Transverse colon (tissue), 4 donors: Measurements from ENCODE around the gene PTH1R. TPM values are rescaled to one million over a fixed set of nuclear protein-coding genes. Genes with fewer than 3 reads are reported as not detected.

Source experiments
- DNase-seq: peaks from one replicate; pipeline ENCODE4 v3.0.0-alpha.2; 2019
- H3K27ac ChIP-seq, 4 donors: fragments of 200-600 bp; sonication (generic); 2 replicates each; pipeline ENCODE4 v1.5.1; 2016 to 2018; ENCODE audit warnings: inconsistent platforms in 4 of 4
- H3K27me3 ChIP-seq: fragments of 200-600 bp; sonication (generic); 2 replicates; pipeline ENCODE4 v1.5.1; 2017; ENCODE audit warnings: inconsistent platforms
- H3K36me3 ChIP-seq, 4 donors: fragments of 200-600 bp; sonication (generic); 2 replicates each; pipeline ENCODE4 v1.5.1; 2017 to 2019; ENCODE audit warnings: inconsistent platforms in 4 of 4
- H3K4me1 ChIP-seq, 4 donors: fragments of 200-600 bp; sonication (generic); 2 replicates each; pipeline ENCODE4 v1.5.1; 2017 to 2020; ENCODE audit warnings: inconsistent platforms in 4 of 4
- H3K4me3 ChIP-seq, 4 donors: fragments of 200-600 bp; sonication (generic); 1 replicate in 1 of 4; 2 replicates in 3 of 4; pipeline versions ENCODE4 v1.5.1 to v1.6.1; 2017 to 2019; ENCODE audit warnings: inconsistent platforms in 4 of 4
- H3K9me3 ChIP-seq, 2 donors: fragments of 200-600 bp; sonication (generic); 2 replicates each; pipeline ENCODE4 v1.5.1; 2017 to 2019; ENCODE audit warnings: inconsistent platforms in 2 of 2
- EP300 ChIP-seq: sonication (generic); formaldehyde crosslinking; IDR thresholded peaks from one replicate; pipeline ENCODE4 v1.6.1; 2017; ENCODE audit warnings: antibody characterized with exemption, low read depth
- POLR2A ChIP-seq: fragments of 450-650 bp; IDR thresholded peaks from one replicate; pipeline ENCODE4 v1.6.1; 2016; ENCODE audit warnings: antibody characterized with exemption, mild to moderate bottlenecking, moderate library complexity
- POLR2AphosphoS5 ChIP-seq, 3 donors: sonication (generic); formaldehyde crosslinking; IDR thresholded peaks; one replicate each; pipeline ENCODE4 v1.6.1; 2016; ENCODE audit warnings: antibody characterized with exemption in 3 of 3
- WGBS, 2 donors: methylation state at CpG; one replicate each; pipeline ENCODE4 v1.1.5; 2018; ENCODE audit warnings: low coverage in 1 of 2; 5-methylcytosine and 5-hydroxymethylcytosine counted together
- in situ Hi-C, 4 donors: fragments of 200-750 bp; cut with MboI; loops; one replicate each; pipeline versions ENCODE4 v1.15.0 to v1.15.1; 2017; ENCODE audit warnings: low sequenced_read_pairs in 3 of 4, low pct_ligation_motif_present in 1 of 4, low pct_unique_long_range_greater_than_20kb in 1 of 4
- intact Hi-C: fragments of 100-400 bp; cut with DNase I; formaldehyde crosslinking; loops from one replicate; pipeline ENCODE4 v1.15.1; 2023; ENCODE audit warnings: low total_unique reads
- small RNA-seq, 4 donors: library from RNA; depleted of rRNA; stranded (forward); fragments of <200 nt; gene quantifications; one replicate each; pipeline ENCODE3, GENCODE V24; 2016
- total RNA-seq, 4 donors: library from RNA; depleted of rRNA; stranded (reverse); fragments of >200 nt; gene quantifications; one replicate each; pipeline ENCODE4 v1.1.0, GENCODE V29; 2016
- TF ChIP-seq, protein P1 (sequence below), 5 experiments: fragments of 200-600 bp in 3 of 5; fragments of 450-650 bp in 2 of 5; sonication (generic) in 3 of 5; IDR thresholded peaks; 1 replicate in 2 of 5; 2 replicates in 3 of 5; pipeline ENCODE4 v1.5.1; 2016 to 2017; ENCODE audit warnings: antibody characterized with exemption in 5 of 5, inconsistent platforms in 3 of 5, mild to moderate bottlenecking in 2 of 5, moderate library complexity in 1 of 5

Gene PTH1R
- total RNA-seq, 4 donors from 2014 or later: 0.60 to 2.5 (median 1.4) TPM; not detected in 1

DNA sequence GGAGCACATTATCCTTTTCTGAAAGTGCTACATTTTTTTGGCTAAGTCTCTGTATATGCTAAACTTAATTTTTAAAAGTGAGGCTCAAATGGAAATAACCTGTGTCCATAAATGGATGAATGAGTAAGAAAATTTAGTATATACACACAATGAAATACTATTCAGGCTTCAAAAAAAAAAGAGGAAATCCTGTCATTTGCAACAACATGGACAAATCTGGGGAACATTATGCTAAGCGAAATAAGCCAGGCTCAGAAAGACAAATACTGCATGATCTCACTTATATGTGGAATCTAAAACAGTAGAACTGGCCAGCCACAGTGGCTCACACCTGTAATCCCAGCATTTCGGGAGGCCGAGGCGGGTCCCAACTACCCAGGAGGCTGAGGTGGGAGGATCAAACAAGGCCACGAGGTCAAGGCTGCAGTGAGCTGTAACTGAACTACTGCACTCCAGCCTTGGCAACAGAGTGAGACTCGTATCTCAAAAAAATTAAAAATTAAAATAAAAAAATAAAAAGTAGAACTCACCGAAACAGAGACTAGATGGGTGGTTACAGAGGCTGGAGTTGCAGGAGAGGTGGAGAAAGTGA, 73.2 kb downstream of the PTH1R start:
- peaks cover 60 to 88% (median 67%) of the 10 kb centered on the region in 4 donors for H3K4me1 ChIP-seq
- no peaks in the 10 kb centered on the region for H3K36me3 ChIP-seq
- H3K4me3 ChIP-seq: no peak overlapping the region
- in situ Hi-C loops (no loop called here), intact Hi-C loops (no loop called here)
- 71 to 84% methylated on average over 2 to 7 of the region's 7 CpGs for WGBS, 2 donors
- peak overlapping the region in 3 of 4 donors; percentile 18 to 92 (median 85) for H3K27ac ChIP-seq
- H3K27me3 ChIP-seq: no peaks in the 10 kb centered on the region
- TF ChIP-seq POLR2AphosphoS5 (IDR thresholded peaks at IDR 0.05) (no peak), POLR2A (no peak), EP300 (no peak)
- TF ChIP-seq, protein P1, sequence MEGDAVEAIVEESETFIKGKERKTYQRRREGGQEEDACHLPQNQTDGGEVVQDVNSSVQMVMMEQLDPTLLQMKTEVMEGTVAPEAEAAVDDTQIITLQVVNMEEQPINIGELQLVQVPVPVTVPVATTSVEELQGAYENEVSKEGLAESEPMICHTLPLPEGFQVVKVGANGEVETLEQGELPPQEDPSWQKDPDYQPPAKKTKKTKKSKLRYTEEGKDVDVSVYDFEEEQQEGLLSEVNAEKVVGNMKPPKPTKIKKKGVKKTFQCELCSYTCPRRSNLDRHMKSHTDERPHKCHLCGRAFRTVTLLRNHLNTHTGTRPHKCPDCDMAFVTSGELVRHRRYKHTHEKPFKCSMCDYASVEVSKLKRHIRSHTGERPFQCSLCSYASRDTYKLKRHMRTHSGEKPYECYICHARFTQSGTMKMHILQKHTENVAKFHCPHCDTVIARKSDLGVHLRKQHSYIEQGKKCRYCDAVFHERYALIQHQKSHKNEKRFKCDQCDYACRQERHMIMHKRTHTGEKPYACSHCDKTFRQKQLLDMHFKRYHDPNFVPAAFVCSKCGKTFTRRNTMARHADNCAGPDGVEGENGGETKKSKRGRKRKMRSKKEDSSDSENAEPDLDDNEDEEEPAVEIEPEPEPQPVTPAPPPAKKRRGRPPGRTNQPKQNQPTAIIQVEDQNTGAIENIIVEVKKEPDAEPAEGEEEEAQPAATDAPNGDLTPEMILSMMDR (IDR thresholded peaks at IDR 0.05): no peak
- no peak for DNase-seq
- H3K9me3 ChIP-seq: no peaks in the 10 kb centered on the region

DNA sequence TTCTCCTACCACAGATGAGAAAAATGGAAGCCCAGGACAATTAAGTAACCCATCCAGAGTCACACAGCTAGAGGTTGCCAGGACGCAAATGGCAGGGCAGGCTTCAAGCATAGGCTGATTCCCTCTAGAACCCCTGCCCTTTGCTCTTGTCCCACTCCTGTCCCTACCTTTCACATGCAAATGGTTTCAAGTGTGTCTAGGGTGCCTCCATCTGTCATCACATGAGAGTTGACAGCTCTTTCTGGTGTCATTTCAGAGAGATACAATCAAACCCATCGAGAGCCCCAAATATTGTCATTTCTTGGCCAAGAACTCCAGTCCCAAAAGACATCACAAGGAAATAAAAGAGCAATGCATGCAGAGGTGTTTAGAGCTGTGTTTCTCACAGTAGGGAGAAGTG, 75.3 kb downstream of the PTH1R start:
- intact Hi-C loops: no loop called here
- H3K9me3 ChIP-seq: no peaks in the 10 kb centered on the region
- H3K36me3 ChIP-seq: no peaks in the 10 kb centered on the region
- peaks cover 53 to 88% (median 62%) of the 10 kb centered on the region in 4 donors for H3K4me1 ChIP-seq
- no peak for DNase-seq
- H3K4me3 ChIP-seq: no peak overlapping the region
- 87% methylated on average over 2 of the region's 2 CpGs; no CpG with 5 or more reads in 1 of the 2 donors for WGBS, 2 donors
- TF ChIP-seq POLR2AphosphoS5 (IDR thresholded peaks at IDR 0.05): no peak
- no peak for TF ChIP-seq EP300
- TF ChIP-seq, protein P1 (IDR thresholded peaks at IDR 0.05): no peak
- no peak for TF ChIP-seq POLR2A
- no peaks in the 10 kb centered on the region for H3K27me3 ChIP-seq
- in situ Hi-C loops: no loop called here
- no peak overlapping the region for H3K27ac ChIP-seq

Small RNAs within 50 kb of the gene (small RNA-seq; reads per million reads assigned to genes)
- 0 reads per million in 4 donors for gene AC109583.2

Other genes with a start within 250 kb of the PTH1R start
- gene ALS2CL, start 184.0 kb upstream of the PTH1R start, total RNA-seq: 100 to 1,000 TPM in 2 of 4 donors, 10 to 100 TPM in 2; 67.5 to 212 (median 116) TPM
- gene TMIE, start 176.3 kb upstream of the PTH1R start, total RNA-seq: not detected
- gene PRSS50, start 159.9 kb upstream of the PTH1R start, total RNA-seq: under 1 TPM in 1 of 4 donors, not detected in 3; 0.14 TPM
- 10 to 100 TPM in 1 of 4 donors, 1 to 10 TPM in 1, under 1 TPM in 1, not detected in 1; 0.82 to 16.1 (median 1.4) TPM for gene MYL3, start 14.3 kb upstream of the PTH1R start, total RNA-seq
- 10 to 100 TPM; 50.1 to 72.9 (median 53.0) TPM for gene CCDC12, start 99.0 kb downstream of the PTH1R start, total RNA-seq
- gene NBEAL2, start 101.9 kb downstream of the PTH1R start, total RNA-seq: 100 to 1,000 TPM in 2 of 4 donors, 10 to 100 TPM in 2; 81.1 to 163 (median 122) TPM